ENCODE measurements around the gene SDHA.
"Not testable (repeated sequence)": the region's sequence is repeated elsewhere in the genome, so short reads cannot be mapped to it uniquely, and the experiment has no call there.

Gene SDHA

GRCh38 chr5:222951-223715 lies 5.0 kb downstream of the SDHA start:
- FAIRE-seq, result not testable (repeated sequence)

GRCh38 chr5:223791-224190 lies 5.7 kb downstream of the SDHA start:
- FAIRE-seq, result no peak

DNA sequence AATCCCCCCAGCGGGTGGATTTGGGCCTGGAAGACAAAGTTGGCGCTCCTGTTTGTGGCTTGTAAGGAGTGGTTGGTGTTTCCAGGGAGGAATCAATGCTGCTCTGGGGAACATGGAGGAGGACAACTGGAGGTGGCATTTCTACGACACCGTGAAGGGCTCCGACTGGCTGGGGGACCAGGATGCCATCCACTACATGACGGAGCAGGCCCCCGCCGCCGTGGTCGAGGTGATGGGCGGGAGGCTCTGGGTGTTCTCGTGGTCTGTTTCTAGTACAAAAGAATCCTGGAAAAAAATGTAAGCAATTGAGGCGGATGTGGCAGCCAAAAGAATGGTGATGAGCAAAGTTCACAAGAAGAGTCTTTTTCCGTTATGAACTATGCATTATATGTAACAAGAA lies 7.2 kb downstream of the SDHA start:
- FAIRE-seq, result no peak

- FAIRE-seq, result not testable (repeated sequence)
Measured at GRCh38 chr5:227375-227774, 9.3 kb downstream of the SDHA start.

DNA sequence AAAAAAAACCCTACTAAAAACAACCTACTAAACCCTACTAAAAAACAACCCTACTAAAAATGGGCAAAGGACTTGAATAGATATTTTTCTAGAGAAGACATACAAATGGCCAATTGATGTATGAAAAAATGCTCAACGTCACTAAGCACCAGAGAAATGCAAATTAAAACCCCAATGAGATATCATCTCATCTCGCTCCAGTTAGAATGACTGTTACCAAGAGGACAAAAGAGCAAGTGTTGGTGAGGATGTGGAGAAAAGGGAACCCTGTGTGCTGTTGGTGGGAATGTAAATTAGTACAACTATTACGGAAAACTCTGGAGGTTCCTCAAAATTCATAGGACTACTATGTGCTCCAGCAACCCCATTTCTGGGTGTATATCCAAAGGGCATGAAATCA lies 10.8 kb downstream of the SDHA start:
- no peak for FAIRE-seq

DNA sequence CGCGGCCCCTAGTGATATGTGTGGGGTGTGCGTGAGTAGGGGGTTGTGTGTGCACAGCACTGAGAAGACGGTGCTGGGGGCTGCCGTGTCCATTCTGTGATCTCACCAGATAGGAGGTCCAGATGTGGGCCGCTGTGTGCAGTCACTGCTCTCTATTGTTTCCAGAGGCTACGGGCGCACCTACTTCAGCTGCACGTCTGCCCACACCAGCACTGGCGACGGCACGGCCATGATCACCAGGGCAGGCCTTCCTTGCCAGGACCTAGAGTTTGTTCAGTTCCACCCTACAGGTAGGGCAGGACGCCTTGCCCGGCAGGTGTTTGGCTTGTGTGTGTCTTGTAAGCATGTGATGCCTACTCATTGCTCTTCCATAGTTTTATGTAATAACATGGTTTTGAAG lies 12.6 kb downstream of the SDHA start:
- FAIRE-seq, result no peak

GRCh38 chr5:231661-232060 lies 13.5 kb downstream of the SDHA start:
- no peak for FAIRE-seq

DNA sequence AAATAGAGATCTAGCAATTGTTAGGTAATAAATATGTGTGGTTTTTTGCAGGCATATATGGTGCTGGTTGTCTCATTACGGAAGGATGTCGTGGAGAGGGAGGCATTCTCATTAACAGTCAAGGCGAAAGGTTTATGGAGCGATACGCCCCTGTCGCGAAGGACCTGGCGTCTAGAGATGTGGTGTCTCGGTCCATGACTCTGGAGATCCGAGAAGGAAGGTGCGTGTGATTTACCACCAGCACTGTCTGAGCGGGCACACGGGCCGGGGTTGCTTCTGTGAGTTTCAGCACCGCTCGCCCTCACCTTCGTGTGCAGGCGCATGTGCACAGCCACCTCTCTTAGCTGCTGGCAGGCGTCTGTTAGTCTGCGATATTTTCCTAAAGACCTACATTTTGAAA lies 15.3 kb downstream of the SDHA start:
- FAIRE-seq, result not testable (repeated sequence)

DNA sequence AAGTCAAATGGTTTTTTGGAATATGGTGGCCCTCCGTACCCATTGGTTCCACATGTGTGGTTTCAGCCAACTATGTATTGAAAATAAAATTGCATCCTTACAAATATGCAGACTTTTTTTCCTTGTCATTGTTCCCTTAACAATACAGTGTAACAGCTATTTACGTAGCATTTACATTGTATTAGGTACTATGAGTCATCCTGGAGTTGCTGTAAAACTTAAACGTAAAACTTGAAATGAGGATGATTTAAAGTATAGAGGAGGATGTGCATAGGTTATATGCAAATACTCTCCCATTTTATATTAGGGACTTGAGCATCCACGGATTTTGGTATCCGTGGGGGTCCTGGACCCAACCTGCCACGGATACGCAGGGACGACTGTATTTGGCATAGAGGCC lies 16.3 kb downstream of the SDHA start:
- FAIRE-seq, result no peak

- FAIRE-seq, result not testable (repeated sequence)
Measured at GRCh38 chr5:235527-235926, 17.4 kb downstream of the SDHA start.

GRCh38 chr5:237931-238330 lies 19.8 kb downstream of the SDHA start:
- not testable (repeated sequence) for FAIRE-seq

DNA sequence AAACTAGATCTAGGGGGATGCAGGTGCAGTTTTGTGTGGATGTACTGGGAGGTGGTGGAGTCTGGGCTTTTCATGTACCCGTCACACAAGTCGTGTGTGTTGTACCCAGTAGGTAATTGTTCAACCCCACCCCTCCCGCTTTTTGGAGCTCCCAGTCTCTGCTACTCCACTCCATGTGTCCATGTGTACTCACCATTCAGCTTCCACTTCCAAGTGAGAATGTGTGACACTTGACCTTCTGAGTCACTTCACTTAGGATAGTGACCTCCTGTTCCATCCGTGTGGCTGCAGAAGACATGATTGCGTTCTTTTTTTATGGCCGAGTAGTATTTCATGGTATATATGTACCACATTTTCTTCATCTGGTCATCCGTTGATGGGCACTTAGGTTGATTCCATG lies 22.4 kb downstream of the SDHA start:
- FAIRE-seq, result not testable (repeated sequence)

DNA sequence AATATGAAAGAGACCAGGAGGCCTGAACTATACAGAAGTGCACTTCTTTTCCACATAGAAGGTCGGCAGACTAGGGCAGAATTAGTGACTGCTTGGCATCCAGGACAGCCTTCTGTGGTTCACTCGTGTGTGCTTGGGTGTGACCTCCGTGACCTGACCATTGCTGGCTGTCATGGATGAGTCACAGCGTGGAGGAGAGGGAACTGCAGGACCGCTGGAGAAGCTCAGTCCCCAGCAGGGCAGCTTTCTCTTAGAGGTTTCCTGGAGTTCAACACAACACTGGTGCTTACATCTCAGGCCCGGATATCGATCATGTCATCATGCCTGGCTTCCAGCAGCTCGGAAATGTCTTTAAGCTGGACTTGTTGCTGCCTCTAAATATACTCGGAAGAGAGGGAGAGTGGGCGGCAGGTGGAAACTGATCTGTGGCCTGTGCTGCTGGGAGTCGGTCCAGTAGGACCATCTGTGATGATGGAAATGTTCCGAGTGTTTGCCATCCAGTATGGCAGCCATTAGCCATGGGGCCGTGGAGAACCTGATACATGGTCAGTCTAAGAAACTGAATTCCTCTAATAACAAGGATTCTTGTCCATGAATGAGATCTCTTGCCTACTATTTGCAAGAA lies 23.0 kb downstream of the SDHA start:
- not testable (repeated sequence) for FAIRE-seq

- FAIRE-seq, result not testable (repeated sequence)
Measured at GRCh38 chr5:243683-244367, 25.7 kb downstream of the SDHA start.

DNA sequence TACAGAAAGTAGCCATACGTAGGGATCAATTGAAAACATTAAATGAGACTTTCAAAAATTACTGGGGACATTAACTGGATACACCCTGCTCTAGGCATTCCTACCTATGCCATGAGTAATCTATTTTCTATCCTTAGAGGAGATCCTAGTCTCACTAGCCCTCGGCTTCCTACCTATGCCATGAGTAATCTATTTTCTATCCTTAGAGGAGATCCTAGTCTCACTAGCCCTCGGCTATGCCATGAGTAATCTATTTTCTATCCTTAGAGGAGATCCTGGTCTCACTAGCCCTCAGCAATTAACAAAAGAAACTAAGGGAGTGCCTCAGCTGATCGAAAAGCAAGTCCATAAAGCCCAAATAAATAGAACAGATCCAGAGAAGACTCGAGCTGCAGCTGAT lies 27.6 kb downstream of the SDHA start:
- not testable (repeated sequence) for FAIRE-seq

- FAIRE-seq, result not testable (repeated sequence)
Measured at GRCh38 chr5:250396-250795, 32.3 kb downstream of the SDHA start.

GRCh38 chr5:251016-251415 lies 32.9 kb downstream of the SDHA start:
- not testable (repeated sequence) for FAIRE-seq

GRCh38 chr5:251538-251937 lies 33.4 kb downstream of the SDHA start:
- FAIRE-seq, result not testable (repeated sequence)

GRCh38 chr5:251975-252374 lies 33.9 kb downstream of the SDHA start:
- not testable (repeated sequence) for FAIRE-seq

- no peak for FAIRE-seq
Measured at GRCh38 chr5:252546-252945, 34.4 kb downstream of the SDHA start.

DNA sequence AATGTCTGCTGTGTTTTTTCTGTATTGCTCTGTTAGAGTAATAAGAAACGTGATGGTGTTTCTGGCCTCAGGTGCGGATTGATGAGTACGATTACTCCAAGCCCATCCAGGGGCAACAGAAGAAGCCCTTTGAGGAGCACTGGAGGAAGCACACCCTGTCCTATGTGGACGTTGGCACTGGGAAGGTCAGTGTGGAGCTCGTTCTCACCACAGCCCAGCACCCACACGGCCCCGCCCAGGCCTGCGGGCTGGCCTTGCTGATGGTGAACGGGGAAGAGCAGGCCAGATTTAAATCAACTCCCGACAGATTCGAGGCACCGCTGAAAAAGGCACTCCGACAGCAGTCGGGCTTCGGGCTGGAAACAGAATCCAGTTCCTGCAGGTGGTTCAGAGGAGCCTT lies 36.2 kb downstream of the SDHA start:
- not testable (repeated sequence) for FAIRE-seq

GRCh38 chr5:255116-255515 lies 37.0 kb downstream of the SDHA start:
- FAIRE-seq, result not testable (repeated sequence)

DNA sequence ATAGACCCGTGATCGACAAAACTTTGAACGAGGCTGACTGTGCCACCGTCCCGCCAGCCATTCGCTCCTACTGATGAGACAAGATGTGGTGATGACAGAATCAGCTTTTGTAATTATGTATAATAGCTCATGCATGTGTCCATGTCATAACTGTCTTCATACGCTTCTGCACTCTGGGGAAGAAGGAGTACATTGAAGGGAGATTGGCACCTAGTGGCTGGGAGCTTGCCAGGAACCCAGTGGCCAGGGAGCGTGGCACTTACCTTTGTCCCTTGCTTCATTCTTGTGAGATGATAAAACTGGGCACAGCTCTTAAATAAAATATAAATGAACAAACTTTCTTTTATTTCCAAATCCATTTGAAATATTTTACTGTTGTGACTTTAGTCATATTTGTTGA lies 38.2 kb downstream of the SDHA start:
- not testable (repeated sequence) for FAIRE-seq

- FAIRE-seq, result no peak
Measured at GRCh38 chr5:257148-257547, 39.0 kb downstream of the SDHA start.
